Stimulated activated CD8-positive, alpha-beta memory T cell treated with anti-CD3 and anti-CD28 coated beads, Interleukin-4, amount 100 ng/mL, for 1 hour (primary cell): ENCODE results near the gene TMEM248.
"Not testable (repeated sequence)": the region's sequence is repeated elsewhere in the genome, so short reads cannot be mapped to it uniquely, and the experiment has no call there.

Experiments
- DNase-seq, 2 donors: peaks; one replicate each; pipeline ENCODE4 v3.0.0-alpha.2; 2020; ENCODE audit warnings: low read depth in 2 of 2, low spot score in 1 of 2

The TMEM248 gene

GRCh38 chr7:66920769-66921395 is at the start of gene TMEM248:
TSS of gene TMEM248 (plus strand) at chr7:66921225. CDS start at chr7:66941866, 20,641 bp downstream.
- DNase-seq = peak; percentile 77 to 79

GRCh38 chr7:66873476-66873875 is 47.5 kb upstream of the TMEM248 start:
- DNase-seq = no peak

GRCh38 chr7:66877577-66878300 is 43.3 kb upstream of the TMEM248 start:
- no peak for DNase-seq

GRCh38 chr7:66878301-66878685 is 42.7 kb upstream of the TMEM248 start:
- DNase-seq = not testable (repeated sequence)

GRCh38 chr7:66880053-66880452 is 41.0 kb upstream of the TMEM248 start:
- DNase-seq = no peak

- not testable (repeated sequence) for DNase-seq
These were observed 40.4 kb upstream of the TMEM248 start for GRCh38 chr7:66880577-66880976.

- no peak for DNase-seq
These were observed 37.3 kb upstream of the TMEM248 start for GRCh38 chr7:66883716-66884115.

- DNase-seq = not testable (repeated sequence)
These were observed 36.5 kb upstream of the TMEM248 start for GRCh38 chr7:66884556-66884955.

- DNase-seq = no peak
These were observed 34.9 kb upstream of the TMEM248 start for GRCh38 chr7:66886152-66886551.

GRCh38 chr7:66888223-66888622 is 32.8 kb upstream of the TMEM248 start:
- not testable (repeated sequence) for DNase-seq

- DNase-seq = no peak
These were observed 26.5 kb upstream of the TMEM248 start for GRCh38 chr7:66894463-66895080.

- no peak for DNase-seq
These were observed 24.6 kb upstream of the TMEM248 start for GRCh38 chr7:66896441-66896840.

GRCh38 chr7:66899552-66900280 is 21.3 kb upstream of the TMEM248 start:
- no peak for DNase-seq

- DNase-seq = no peak
These were observed 18.8 kb upstream of the TMEM248 start for GRCh38 chr7:66901941-66902843.

GRCh38 chr7:66902844-66903180 is 18.2 kb upstream of the TMEM248 start:
- DNase-seq = no peak

- no peak for DNase-seq
These were observed 17.5 kb upstream of the TMEM248 start for GRCh38 chr7:66903360-66904062.

- no peak for DNase-seq
These were observed 16.9 kb upstream of the TMEM248 start for GRCh38 chr7:66904063-66904593.

- DNase-seq = no peak
These were observed 15.7 kb upstream of the TMEM248 start for GRCh38 chr7:66905278-66905677.

- no peak for DNase-seq
These were observed 15.3 kb upstream of the TMEM248 start for GRCh38 chr7:66905689-66906088.

- DNase-seq = no peak
These were observed 13.3 kb upstream of the TMEM248 start for GRCh38 chr7:66907731-66908130.
